D721Med (cell line): Measurements from ENCODE around the gene ADGRG3.

ENCODE experiments used
- DNase-seq: peaks from one replicate; pipeline ENCODE4 v3.0.0; 2011; ENCODE audit warnings: low spot score; ENCODE audit not compliant: insufficient read length
- FAIRE-seq: peaks from 2 replicates; lab custom pipeline; 2011; peaks lifted over from hg19 to GRCh38; lab: Jason Lieb, UNC
- CTCF ChIP-seq: IDR thresholded peaks from 2 replicates; pipeline ENCODE4 v1.5.1; 2012; ENCODE audit warnings: mild to moderate bottlenecking, control low read depth; ENCODE audit not compliant: insufficient read depth; ENCODE audit errors: missing control alignments

Gene ADGRG3

DNA sequence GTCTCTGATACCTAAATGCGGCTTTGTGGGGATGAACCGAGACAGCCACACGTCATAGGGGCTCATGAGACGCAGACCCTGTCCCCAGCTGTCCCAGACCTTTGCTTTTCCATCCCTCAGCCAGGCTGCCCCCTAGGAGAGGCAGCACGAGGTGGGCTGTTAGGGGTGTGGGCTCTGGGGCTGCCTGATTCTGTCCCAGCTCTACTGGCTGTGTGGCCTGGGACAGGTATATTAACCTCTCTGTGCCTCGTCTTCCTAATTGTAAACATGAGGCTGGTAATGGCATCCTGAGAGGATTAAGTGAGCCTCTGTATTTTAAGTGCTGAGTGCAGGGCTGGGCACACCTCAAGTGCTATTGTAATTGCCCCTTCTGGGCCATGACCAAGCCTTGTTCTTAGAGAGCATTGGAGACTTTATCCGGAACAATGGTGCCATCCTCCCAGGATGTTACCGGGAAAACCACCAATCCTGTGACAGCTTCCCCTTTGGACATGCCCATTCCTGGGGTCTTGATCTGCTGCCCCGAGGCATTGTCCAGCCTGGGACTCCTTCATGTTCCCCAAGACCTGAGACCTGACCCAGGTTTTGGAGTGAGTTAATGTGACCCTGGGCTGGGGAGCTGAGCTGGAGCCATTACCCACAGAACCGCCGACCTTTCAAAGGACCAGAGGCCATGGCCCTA is 34.6 kb upstream of the ADGRG3 start:
- TF ChIP-seq CTCF: no peak
- FAIRE-seq (no peak), DNase-seq (no peak)

GRCh38 chr16:57634171-57634570 is 33.9 kb upstream of the ADGRG3 start:
- no peak for FAIRE-seq
- no peak for DNase-seq

DNA sequence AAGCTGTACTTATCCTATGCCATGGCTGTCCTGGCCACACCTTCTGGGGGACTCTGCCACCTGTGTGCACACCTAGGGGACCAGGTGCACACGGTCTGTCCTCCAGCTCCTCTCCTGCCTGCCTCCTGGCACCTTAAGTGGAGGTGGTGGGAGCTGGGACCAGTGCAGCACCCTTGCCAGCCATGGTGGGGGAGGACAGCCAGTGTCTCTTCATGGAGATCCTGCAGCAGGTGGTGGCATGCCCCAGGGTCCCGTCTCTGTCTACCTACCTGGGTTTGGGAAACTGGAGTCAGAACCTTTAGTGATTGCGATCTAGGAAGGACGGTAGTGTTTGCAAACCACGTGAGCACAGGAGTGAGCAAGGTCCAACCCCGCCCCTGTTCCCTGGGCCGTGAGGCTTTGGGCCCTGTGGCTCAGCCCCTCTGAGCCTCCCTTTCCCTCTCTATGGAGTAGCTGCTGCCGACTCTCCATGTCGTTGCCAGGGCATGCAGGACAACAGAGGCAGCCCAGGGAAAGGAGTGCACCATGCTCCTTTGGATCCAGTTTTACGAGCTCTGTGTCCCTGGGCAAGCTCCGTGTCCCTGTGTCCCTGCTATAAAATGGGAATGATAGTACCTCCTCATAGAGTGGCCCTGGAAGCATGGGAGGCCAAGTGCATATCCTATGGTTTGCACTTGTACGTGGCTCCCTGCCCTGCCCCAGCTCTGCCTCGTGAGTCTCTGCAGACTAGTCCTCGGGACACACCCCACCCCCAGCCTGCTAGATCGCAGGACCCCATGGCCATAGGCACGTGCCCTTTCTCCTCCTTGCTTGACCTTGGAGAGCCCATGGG is 32.6 kb upstream of the ADGRG3 start:
- TF ChIP-seq CTCF: no peak
- DNase-seq: no peak
- FAIRE-seq: no peak

More at GRCh38 chr16:57634171-57634570, 33.9 kb upstream of the ADGRG3 start:
- TF ChIP-seq CTCF: no peak

DNA sequence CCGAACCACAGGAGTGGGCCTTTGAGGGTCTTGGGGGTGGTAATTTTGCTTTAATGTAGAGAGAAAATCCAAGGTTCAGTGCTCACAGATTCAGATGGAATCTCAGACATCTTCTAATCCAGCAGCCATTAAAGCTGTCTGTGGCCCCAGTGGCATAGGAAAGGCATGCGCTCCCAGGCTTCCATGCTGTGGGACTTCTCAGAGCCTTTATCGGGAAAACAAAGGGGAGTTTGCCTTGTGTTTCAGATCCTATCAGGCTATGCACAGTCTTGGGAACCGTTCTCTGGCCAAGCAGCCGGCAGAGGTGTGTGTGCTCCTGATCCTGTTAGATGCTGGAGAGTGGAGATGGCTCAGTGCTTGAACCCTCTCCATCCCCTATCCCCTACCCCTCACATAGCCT is 31.9 kb upstream of the ADGRG3 start:
- TF ChIP-seq CTCF: no peak
- no peak for FAIRE-seq
- DNase-seq: no peak

DNA sequence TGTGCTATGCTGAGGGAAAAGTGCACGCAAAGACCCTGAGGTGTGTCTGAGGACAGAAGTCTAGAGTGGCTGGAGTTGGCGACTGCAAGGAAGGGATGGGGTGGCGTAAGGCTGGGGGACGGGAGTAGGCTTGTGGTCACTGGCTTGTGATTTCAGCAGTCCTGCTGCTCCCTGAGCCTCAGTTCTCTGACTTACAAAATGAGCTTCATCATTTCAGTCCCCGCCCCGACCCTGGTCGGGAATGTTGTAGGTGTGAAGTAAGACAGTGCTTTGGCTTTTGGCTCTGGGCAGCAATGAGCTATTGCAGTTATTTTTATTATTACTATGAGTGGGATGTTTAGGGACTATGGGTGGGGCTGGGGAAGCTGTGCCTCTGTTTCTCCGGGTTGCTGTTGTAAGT is 31.1 kb upstream of the ADGRG3 start:
- no peak for FAIRE-seq
- TF ChIP-seq CTCF: no peak
- no peak for DNase-seq

DNA sequence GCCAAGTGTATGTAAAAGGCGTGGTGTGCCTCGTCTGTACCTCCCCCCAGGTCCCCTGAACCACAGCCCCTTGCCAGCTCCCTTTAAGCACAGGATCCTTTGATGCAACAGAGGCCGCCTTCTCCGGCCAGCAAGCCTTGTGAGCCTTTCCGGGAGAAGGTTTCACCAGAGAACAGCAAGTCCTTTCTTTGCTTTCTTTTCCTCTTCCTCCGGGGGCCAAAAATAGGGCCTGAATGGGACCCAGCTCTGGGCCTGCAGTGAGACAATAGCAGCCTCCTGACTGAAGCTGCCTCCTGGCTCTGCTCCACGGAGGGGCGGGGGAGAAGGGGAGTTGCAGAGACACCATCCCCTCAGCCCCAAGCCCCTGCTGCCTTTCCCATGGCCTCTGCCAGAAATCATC is 30.7 kb upstream of the ADGRG3 start:
- FAIRE-seq: no peak

More for the DNA sequence above, 30.7 kb upstream of the ADGRG3 start:
- TF ChIP-seq CTCF: no peak
- DNase-seq: no peak
